Osteocyte (in vitro differentiated cells): ENCODE results near the gene PDK2. TPM values are rescaled to one million over a fixed set of nuclear protein-coding genes. Genes with fewer than 3 reads are reported as not detected.
"Not testable (repeated sequence)": the region's sequence is repeated elsewhere in the genome, so short reads cannot be mapped to it uniquely, and the experiment has no call there.

Source experiments
- DNase-seq: peaks from one replicate; pipeline ENCODE4 v3.0.0; 2021; ENCODE audit warnings: mixed read lengths; ENCODE audit not compliant: unreplicated experiment; ENCODE audit errors: extremely low spot score
- H3K27ac Mint-ChIP-seq: one replicate; pipeline ENCODE4 v1.8.0; 2021; ENCODE audit warnings: mild to moderate bottlenecking, mixed read lengths; ENCODE audit not compliant: unreplicated experiment
- H3K27me3 Mint-ChIP-seq: one replicate; pipeline ENCODE4 v1.8.0; 2021; ENCODE audit warnings: mixed read lengths; ENCODE audit not compliant: unreplicated experiment
- H3K36me3 Mint-ChIP-seq: one replicate; pipeline ENCODE4 v1.8.0; 2021; ENCODE audit warnings: mixed read lengths; ENCODE audit not compliant: unreplicated experiment
- H3K4me1 Mint-ChIP-seq: one replicate; pipeline ENCODE4 v1.8.0; 2021; ENCODE audit warnings: mixed read lengths; ENCODE audit not compliant: unreplicated experiment
- H3K4me3 Mint-ChIP-seq: one replicate; pipeline ENCODE4 v1.8.0; 2021; ENCODE audit warnings: mild to moderate bottlenecking, moderate library complexity, mixed read lengths; ENCODE audit not compliant: unreplicated experiment
- H3K9me3 Mint-ChIP-seq: one replicate; pipeline ENCODE4 v1.8.0; 2021; ENCODE audit warnings: mixed read lengths; ENCODE audit not compliant: unreplicated experiment
- CTCF ChIP-seq: fragments of 200-600 bp; sonication (generic); IDR thresholded peaks from 2 replicates; pipeline ENCODE4 v1.5.0; 2021; ENCODE audit warnings: antibody characterized with exemption, mild to moderate bottlenecking, moderate library complexity
- total RNA-seq: library from RNA; stranded (reverse); gene quantifications from 2 replicates; pipeline ENCODE4 v1.2.1, GENCODE V29; 2021

Gene PDK2
- total RNA-seq, 1 donor from 2014 or later: 66.2 TPM

- DNase-seq: no peak
- H3K9me3 Mint-ChIP-seq: no peaks in the 10 kb centered on the region
- no peak for TF ChIP-seq CTCF
- H3K36me3 Mint-ChIP-seq: peaks cover 1% of the 10 kb centered on the region
- H3K4me3 Mint-ChIP-seq: peak overlapping the region; percentile 94
- no peaks in the 10 kb centered on the region for H3K27me3 Mint-ChIP-seq
- peaks cover 79% of the 10 kb centered on the region for H3K4me1 Mint-ChIP-seq
- peak overlapping the region; percentile 95 for H3K27ac Mint-ChIP-seq
Observed at GRCh38 chr17:50058296-50058953, 36.7 kb upstream of the PDK2 start.

GRCh38 chr17:50059256-50059655 is 35.9 kb upstream of the PDK2 start:
- no peak for DNase-seq
- H3K4me1 Mint-ChIP-seq: peaks cover 79% of the 10 kb centered on the region

GRCh38 chr17:50059759-50060273 is 35.3 kb upstream of the PDK2 start:
- peak overlapping the region; percentile 59 for H3K4me3 Mint-ChIP-seq
- H3K36me3 Mint-ChIP-seq: peaks cover 1% of the 10 kb centered on the region
- peaks cover 85% of the 10 kb centered on the region for H3K4me1 Mint-ChIP-seq
- H3K27ac Mint-ChIP-seq: peak overlapping the region; percentile 95
- no peak for DNase-seq
- TF ChIP-seq CTCF: no peak
- H3K9me3 Mint-ChIP-seq: no peaks in the 10 kb centered on the region
- H3K27me3 Mint-ChIP-seq: no peaks in the 10 kb centered on the region

More at GRCh38 chr17:50059256-50059655, 35.9 kb upstream of the PDK2 start:
- Mint-ChIP-seq H3K36me3 (peaks cover 1% of the 10 kb centered on the region), H3K27ac (peak overlapping the region; percentile 95), H3K9me3 (no peaks in the 10 kb centered on the region), H3K4me3 (peak overlapping the region; percentile 59), H3K27me3 (no peaks in the 10 kb centered on the region)
- no peak for TF ChIP-seq CTCF

GRCh38 chr17:50060951-50061712 is 34.0 kb upstream of the PDK2 start:
- TF ChIP-seq CTCF: no peak
- H3K36me3 Mint-ChIP-seq: peaks cover 8% of the 10 kb centered on the region
- peaks cover 88% of the 10 kb centered on the region for H3K4me1 Mint-ChIP-seq
- H3K9me3 Mint-ChIP-seq: no peaks in the 10 kb centered on the region
- peak overlapping the region; percentile 95 for H3K27ac Mint-ChIP-seq
- no peak for DNase-seq
- H3K4me3 Mint-ChIP-seq: no peak overlapping the region
- H3K27me3 Mint-ChIP-seq: no peaks in the 10 kb centered on the region

GRCh38 chr17:50061713-50062045 is 33.5 kb upstream of the PDK2 start:
- H3K4me1 Mint-ChIP-seq: peaks cover 92% of the 10 kb centered on the region
- peak overlapping the region; percentile 95 for H3K27ac Mint-ChIP-seq
- not testable (repeated sequence) for H3K27me3 Mint-ChIP-seq, H3K36me3 Mint-ChIP-seq, H3K4me3 Mint-ChIP-seq, H3K9me3 Mint-ChIP-seq, DNase-seq
